Hematopoietic multipotent progenitor cell treated with erythropoietin and hydrocortisone succinate and interleukin-3 and kit ligand, for 15 days (in vitro differentiated cells): ENCODE measurements around the gene TUBB2B.
"Not testable (repeated sequence)": the region's sequence is repeated elsewhere in the genome, so short reads cannot be mapped to it uniquely, and the experiment has no call there.

Source experiments
- DNase-seq: peaks from one replicate; pipeline ENCODE4 v3.0.0-alpha.2; 2015; ENCODE audit warnings: low spot score

TUBB2B gene

DNA sequence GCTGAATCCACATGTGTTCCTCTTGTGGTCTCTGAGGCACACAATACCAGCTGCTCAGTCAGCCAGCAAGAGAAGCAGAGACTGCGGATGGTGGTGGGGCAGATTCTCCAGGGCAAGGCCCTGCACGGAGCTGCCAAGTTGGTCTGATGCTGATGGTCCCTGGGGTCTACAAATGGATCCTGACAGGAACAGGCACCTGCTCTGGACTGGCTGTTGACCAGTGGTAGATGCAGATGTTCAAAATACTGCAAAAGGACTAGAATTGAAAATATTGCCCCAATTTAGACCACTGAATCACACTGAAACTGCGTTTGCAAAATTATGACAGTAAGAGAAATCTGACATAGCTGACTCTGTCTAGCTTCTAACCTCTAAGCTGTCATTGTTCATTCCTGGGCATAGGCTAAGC lies 40.5 kb downstream of the TUBB2B start:
- DNase-seq: no peak

- no peak for DNase-seq
Observed at GRCh38 chr6:3183066-3183465, 44.4 kb downstream of the TUBB2B start.

- no peak for DNase-seq
Observed at GRCh38 chr6:3181105-3181504, 46.3 kb downstream of the TUBB2B start.

DNA sequence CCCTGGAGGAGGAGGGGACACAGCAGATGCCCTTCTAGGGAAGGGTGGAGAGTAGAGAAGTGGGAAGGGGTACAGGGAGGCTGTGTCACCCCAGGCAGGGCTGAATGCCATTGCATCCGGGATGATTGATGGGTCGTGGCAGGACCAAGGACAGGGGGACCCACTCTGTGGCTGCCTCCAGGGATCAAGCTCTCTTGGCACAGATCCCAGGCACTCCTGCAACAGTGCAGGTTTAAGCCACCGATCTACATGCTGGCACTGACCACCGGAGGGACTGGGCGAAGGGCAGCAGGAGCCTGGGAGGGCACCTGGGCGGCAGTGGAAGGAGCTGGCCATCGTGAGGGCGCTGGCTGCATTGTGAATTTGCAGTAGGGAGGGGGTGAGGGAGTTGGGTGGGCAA lies 47.5 kb downstream of the TUBB2B start:
- not testable (repeated sequence) for DNase-seq

- DNase-seq: not testable (repeated sequence)
Observed at GRCh38 chr6:3178666-3179065, 48.8 kb downstream of the TUBB2B start.

DNA sequence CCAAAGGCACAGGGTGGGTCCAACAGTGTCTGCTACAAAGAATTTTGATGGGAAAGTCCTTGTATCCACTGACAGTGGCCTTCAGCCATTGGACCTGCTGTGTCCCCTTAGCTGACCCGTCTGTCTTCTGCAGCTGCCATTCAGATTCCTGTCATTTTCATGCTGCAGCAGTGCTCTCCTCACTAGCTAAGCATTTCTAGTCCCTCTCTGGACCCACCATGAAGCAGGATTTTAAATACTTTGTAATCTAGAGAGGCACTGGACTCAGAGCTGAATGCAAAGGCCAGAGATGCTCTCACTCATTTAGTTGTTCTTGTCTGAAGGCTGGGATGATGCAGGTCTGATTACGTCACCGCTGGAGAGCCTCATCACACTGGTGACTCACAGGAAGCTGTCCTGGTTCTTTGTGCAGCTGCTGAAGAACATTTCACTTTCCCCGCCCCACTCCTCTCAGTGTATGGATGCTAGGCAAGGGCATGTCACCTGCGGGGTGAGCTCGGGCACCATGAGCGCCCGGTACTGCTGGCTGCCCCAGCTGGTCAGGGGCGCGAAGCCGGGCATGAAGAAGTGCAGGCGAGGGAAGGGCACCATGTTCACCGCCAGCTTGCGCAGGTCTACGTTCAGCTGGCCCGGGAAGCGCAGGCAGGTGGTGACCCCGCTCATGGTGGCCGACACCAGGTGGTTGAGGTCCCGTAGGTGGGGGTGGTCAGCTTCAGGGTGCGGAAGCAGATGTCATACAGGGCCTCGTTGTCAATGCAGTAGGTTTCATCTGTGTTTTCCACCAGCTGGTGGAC lies 50.7 kb downstream of the TUBB2B start:
- DNase-seq: no peak

- DNase-seq: no peak
Observed at GRCh38 chr6:3175715-3176402, 51.6 kb downstream of the TUBB2B start.
